HCT116 (cell line): ENCODE measurements around the gene CALCB. TPM values are rescaled to one million over a fixed set of nuclear protein-coding genes. Genes with fewer than 3 reads are reported as not detected.

Experiments
- ATAC-seq: fragments of 200-7000 bp; cut with Tn5 transposase; 2 replicates; pipeline ENCODE4 v1.9.1; 2020; ENCODE audit warnings: mild to moderate bottlenecking, moderate library complexity
- BruUV-seq: library from RNA; stranded (reverse); fragments of 400-500 nt; replicated peaks from 2 replicates; lab custom pipeline; 2021; lab: Mats Ljungman, UMichigan
- CTCF ChIA-PET: fragments of 300-600 bp; sonication (Branson Sonifier 250); formaldehyde crosslinking; loops from one replicate; lab custom pipeline; 2021; ENCODE audit warnings: antibody characterized with exemption; lab: Charles Lee
- POLR2A ChIA-PET: fragments of 300-600, 350-600 bp; sonication (Branson Sonifier 250); formaldehyde crosslinking; loops from one replicate; lab custom pipeline; 2021; ENCODE audit warnings: antibody characterized with exemption; lab: Charles Lee
- RAD21 ChIA-PET, 2 experiments: fragments of 300-600 bp; sonication (Branson Sonifier 250); formaldehyde crosslinking; loops; one replicate each; lab custom pipeline; 2023; ENCODE audit warnings: low total read pairs in 2 of 2; ENCODE audit not compliant: uncharacterized antibody in 2 of 2, unreplicated experiment in 2 of 2, low non-redundant PET in 1 of 2; lab: Charles Lee
- DNase-seq: peaks from one replicate; pipeline ENCODE4 v3.0.0-alpha.2; 2010; ENCODE audit warnings: low read depth, low spot score
- H2AFZ ChIP-seq: fragments of 200-600 bp; shearing (Covaris generic), sonication (generic); 2 replicates; pipeline ENCODE4 v1.6.1; 2017; ENCODE audit warnings: low read depth, mixed run types, mixed read lengths, antibody characterized with exemption, low read length; ENCODE audit not compliant: poor library complexity, severe bottlenecking
- H3K27ac ChIP-seq: 2 replicates; pipeline ENCODE4 v1.5.1; 2012; ENCODE audit warnings: low read depth, low read length
- H3K27me3 ChIP-seq: fragments of 200-600 bp; sonication (generic); 2 replicates; pipeline ENCODE4 v1.6.1; 2016; ENCODE audit warnings: mixed run types, low read length, mixed read lengths; ENCODE audit not compliant: insufficient read depth
- H3K36me3 ChIP-seq, 2 experiments: fragments of 200-500 bp in 1 of 2; fragments of 200-600 bp in 1 of 2; sonication (Bioruptor generic) in 1 of 2; sonication (generic) in 1 of 2; 2 replicates each; pipeline versions ENCODE4 v1.5.1 to v1.6.1; 2014 to 2016; ENCODE audit warnings: low read length in 2 of 2, inconsistent platforms in 1 of 2, mixed read lengths in 1 of 2, mixed run types in 1 of 2; ENCODE audit not compliant: insufficient read depth in 2 of 2, control insufficient read depth in 1 of 2
- H3K4me1 ChIP-seq, 2 experiments: fragments of 200-600 bp in 1 of 2; sonication (generic) in 1 of 2; 2 replicates each; pipeline versions ENCODE4 v1.5.1 to v1.6.1; 2012 to 2017; ENCODE audit warnings: low read length in 2 of 2, inconsistent platforms in 1 of 2, mild to moderate bottlenecking in 1 of 2, mixed read lengths in 1 of 2, mixed run types in 1 of 2, moderate library complexity in 1 of 2; ENCODE audit not compliant: insufficient read depth in 2 of 2, control insufficient read depth in 1 of 2
- H3K4me2 ChIP-seq: fragments of 200-600 bp; sonication (generic); 2 replicates; pipeline ENCODE4 v1.6.1; 2017; ENCODE audit warnings: mixed run types, low read length, mixed read lengths
- H3K4me3 ChIP-seq, 2 experiments: fragments of 200-600 bp in 1 of 2; sonication (generic) in 1 of 2; replicated peaks in 1 of 2; 2 replicates each; pipeline ENCODE4 v1.5.1; 2011 to 2016; ENCODE audit warnings: low read length in 2 of 2, control low read depth in 1 of 2, low read depth in 1 of 2, mild to moderate bottlenecking in 1 of 2, mixed read lengths in 1 of 2, mixed run types in 1 of 2
- H3K79me2 ChIP-seq: fragments of 200-600 bp; sonication (generic); 2 replicates; pipeline ENCODE4 v1.6.1; 2017; ENCODE audit warnings: mild to moderate bottlenecking, mixed run types, low read length, moderate library complexity, mixed read lengths; ENCODE audit not compliant: insufficient read depth
- H3K9ac ChIP-seq: fragments of 200-600 bp; sonication (generic); 2 replicates; pipeline ENCODE4 v1.6.1; 2016; ENCODE audit warnings: low read length, mixed read lengths
- H3K9me2 ChIP-seq: fragments of 200-600 bp; sonication (generic), shearing (Covaris generic); 2 replicates; pipeline ENCODE4 v1.6.1; 2017; ENCODE audit warnings: mixed run types, mild to moderate bottlenecking, moderate library complexity; ENCODE audit not compliant: insufficient read depth
- H3K9me3 ChIP-seq, 2 experiments: fragments of 200-500 bp in 1 of 2; fragments of 200-600 bp in 1 of 2; sonication (Bioruptor generic) in 1 of 2; sonication (generic) in 1 of 2; 2 replicates each; pipeline ENCODE4 v1.6.1; 2014 to 2017; ENCODE audit warnings: low read length in 2 of 2, mixed read lengths in 2 of 2, inconsistent platforms in 1 of 2, low read depth in 1 of 2, mild to moderate bottlenecking in 1 of 2, mixed run types in 1 of 2, moderate library complexity in 1 of 2; ENCODE audit not compliant: control insufficient read depth in 1 of 2, insufficient read depth in 1 of 2
- H4K20me1 ChIP-seq: fragments of 200-600 bp; sonication (generic), shearing (Covaris generic); 2 replicates; pipeline ENCODE4 v1.6.1; 2017; ENCODE audit warnings: mixed run types, mild to moderate bottlenecking, moderate library complexity; ENCODE audit not compliant: insufficient read depth
- ATF3 ChIP-seq: IDR thresholded peaks from 2 replicates; pipeline ENCODE4 v1.6.1; 2012
- CBX3 ChIP-seq: IDR thresholded peaks from 2 replicates; pipeline ENCODE4 v1.6.1; 2012; ENCODE audit warnings: low read depth
- CEBPB ChIP-seq: IDR thresholded peaks from 2 replicates; pipeline ENCODE4 v1.6.1; 2012; ENCODE audit warnings: low read depth
- EGR1 ChIP-seq: IDR thresholded peaks from 2 replicates; pipeline ENCODE4 v1.6.1; 2012; ENCODE audit warnings: low read depth
- ELF1 ChIP-seq: IDR thresholded peaks from 2 replicates; pipeline ENCODE4 v1.6.1; 2012; ENCODE audit warnings: low read depth, borderline replicate concordance
- EZH2 ChIP-seq: fragments of 200-600 bp; sonication (generic); IDR thresholded peaks from 2 replicates; pipeline ENCODE4 v1.6.1; 2017; ENCODE audit warnings: antibody characterized with exemption, mixed run types
- EZH2phosphoT487 ChIP-seq: fragments of 200-600 bp; IDR thresholded peaks from 2 replicates; pipeline ENCODE4 v1.6.1; 2018; ENCODE audit warnings: antibody characterized with exemption, borderline replicate concordance
- FOSL1 ChIP-seq: IDR thresholded peaks from 2 replicates; pipeline ENCODE4 v1.6.1; 2012; ENCODE audit warnings: low read depth
- JUND ChIP-seq: IDR thresholded peaks from 2 replicates; pipeline ENCODE4 v1.6.1; 2012
- POLR2A ChIP-seq: IDR thresholded peaks from 2 replicates; pipeline ENCODE4 v1.7.0; 2011; ENCODE audit warnings: borderline replicate concordance; ENCODE audit not compliant: insufficient read depth, insufficient read length; ENCODE audit errors: extremely low read depth
- RAD21 ChIP-seq: IDR thresholded peaks from 2 replicates; pipeline ENCODE4 v1.6.1; 2012; ENCODE audit warnings: low read depth, mild to moderate bottlenecking
- REST ChIP-seq: IDR thresholded peaks from 2 replicates; pipeline ENCODE4 v1.6.1; 2012; ENCODE audit warnings: low read depth
- SIN3A ChIP-seq: IDR thresholded peaks from 2 replicates; pipeline ENCODE4 v1.6.1; 2012; ENCODE audit warnings: low read depth
- SP1 ChIP-seq: IDR thresholded peaks from 2 replicates; pipeline ENCODE4 v1.6.1; 2012; ENCODE audit warnings: low read depth
- SRF ChIP-seq: IDR thresholded peaks from 2 replicates; pipeline ENCODE4 v1.6.1; 2012; ENCODE audit warnings: low read depth
- TCF7L2 ChIP-seq: IDR thresholded peaks from 2 replicates; pipeline ENCODE4 v1.7.0; 2011; ENCODE audit warnings: borderline replicate concordance, inconsistent platforms; ENCODE audit not compliant: insufficient read depth, insufficient read length; ENCODE audit errors: extremely low read depth
- YY1 ChIP-seq: IDR thresholded peaks from 2 replicates; pipeline ENCODE4 v1.6.1; 2011; ENCODE audit warnings: low read length, low read depth, moderate library complexity, mild to moderate bottlenecking; ENCODE audit not compliant: insufficient replicate concordance; ENCODE audit errors: extremely low read depth
- ZBTB33 ChIP-seq: IDR thresholded peaks from 2 replicates; pipeline ENCODE4 v1.6.1; 2011; ENCODE audit warnings: mild to moderate bottlenecking, low read length, moderate library complexity; ENCODE audit not compliant: insufficient replicate concordance; ENCODE audit errors: extremely low read depth
- ZFX ChIP-seq: fragments of 450-650 bp; IDR thresholded peaks from 2 replicates; pipeline ENCODE4 v1.6.1; 2017
- ZNF274 ChIP-seq: fragments of 200-500 bp; sonication (Bioruptor generic); IDR thresholded peaks from 2 replicates; pipeline ENCODE4 v1.6.1; 2014; ENCODE audit warnings: mild to moderate bottlenecking, low read depth, low read length, inconsistent platforms
- intact Hi-C: fragments of 100-400 bp; cut with micrococcal nuclease; formaldehyde crosslinking; loops from 2 replicates; pipeline ENCODE4 v1.10.0; 2022
- total RNA-seq: library from RNA; stranded (reverse); gene quantifications from one replicate; pipeline ENCODE4 v1.2.1, GENCODE V29; 2021; ENCODE audit not compliant: unreplicated experiment

Gene CALCB
- total RNA-seq, 1 experiment from 2014 or later = 0.22 TPM

DNA sequence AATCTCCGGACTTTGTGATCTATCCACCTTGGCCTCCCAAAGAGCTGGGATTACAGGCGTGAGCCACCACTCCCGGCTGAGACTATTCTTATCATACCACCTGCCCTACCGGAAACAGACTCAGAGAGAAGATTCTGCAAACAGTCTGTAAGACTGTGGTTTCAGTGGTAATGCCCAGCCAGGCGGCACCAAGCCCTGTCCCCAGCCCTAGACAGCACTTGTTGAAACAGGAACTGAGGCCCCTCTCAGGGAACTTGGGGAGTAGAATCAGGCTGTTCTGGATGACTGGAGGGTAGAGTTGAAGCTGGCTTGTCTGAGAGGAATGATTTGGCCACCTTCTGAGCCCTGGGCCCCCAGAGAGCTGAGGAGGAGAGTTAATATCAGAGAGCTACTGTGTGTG, 40.0 kb downstream of the CALCB start:
- no peak overlapping the region for H3K4me2 ChIP-seq
- BruUV-seq = no TSS peak
- ChIA-PET CTCF (no interaction called here), RAD21 (no interaction called here), POLR2A (no interaction called here)
- DNase-seq (no peak), ATAC-seq (no peak)
- no peak for TF ChIP-seq POLR2A
- no peak for TF ChIP-seq TCF7L2
- no peak for TF ChIP-seq CBX3
- TF ChIP-seq SRF = no peak
- TF ChIP-seq REST = no peak
- TF ChIP-seq RAD21 = no peak
- no peak for TF ChIP-seq EZH2
- TF ChIP-seq SIN3A = no peak
- no peak for TF ChIP-seq EZH2phosphoT487
- no peak for TF ChIP-seq ELF1
- TF ChIP-seq ATF3 = no peak
- no peak for TF ChIP-seq SP1
- no peak for TF ChIP-seq ZNF274
- no peak for TF ChIP-seq YY1
- TF ChIP-seq ZBTB33 = no peak
- TF ChIP-seq ZFX = no peak
- TF ChIP-seq CEBPB = no peak
- TF ChIP-seq FOSL1 = no peak
- no peak for TF ChIP-seq EGR1
- TF ChIP-seq JUND = no peak
- H3K9me3 ChIP-seq = no peaks in the 10 kb centered on the region
- intact Hi-C loops = no loop called here
- no peak overlapping the region for H3K4me3 ChIP-seq
- no peaks in the 10 kb centered on the region for H4K20me1 ChIP-seq
- no peaks in the 10 kb centered on the region for H3K9me2 ChIP-seq
- H3K27me3 ChIP-seq = no peaks in the 10 kb centered on the region
- peaks cover 0 to under 1% of the 10 kb centered on the region in 2 experiments; a peak in 1 of 4 replicates for H3K4me1 ChIP-seq
- no peaks in the 10 kb centered on the region for H3K79me2 ChIP-seq
- no peaks in the 10 kb centered on the region for H3K36me3 ChIP-seq
- H3K9ac ChIP-seq = no peak overlapping the region
- H2AFZ ChIP-seq = no peak overlapping the region
- H3K27ac ChIP-seq = no peak overlapping the region
